ENCODE measurements around the gene ITPR3.

The ITPR3 gene

GRCh38 chr6:33689148-33689494, 68.0 kb downstream of the ITPR3 start:
- DNase-seq = no peak

- DNase-seq = no peak
Measured at GRCh38 chr6:33689879-33690278, 68.8 kb downstream of the ITPR3 start.

DNA sequence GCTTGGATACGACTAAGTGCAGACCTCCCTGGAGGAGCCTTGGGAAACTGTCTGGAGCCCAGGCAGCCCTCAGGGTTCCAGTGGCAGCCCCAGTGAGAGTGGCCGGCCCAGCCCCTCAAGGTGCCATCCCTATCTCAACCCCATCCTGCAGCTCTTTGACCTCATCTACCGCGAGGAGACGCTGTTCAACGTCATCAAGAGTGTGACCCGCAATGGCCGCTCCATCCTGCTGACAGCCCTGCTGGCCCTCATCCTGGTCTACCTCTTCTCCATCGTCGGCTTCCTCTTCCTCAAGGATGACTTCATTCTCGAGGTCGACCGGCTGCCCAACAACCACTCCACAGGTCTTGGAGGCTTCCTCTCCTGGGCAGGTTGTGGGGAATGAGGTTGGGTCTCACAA, 69.6 kb downstream of the ITPR3 start:
- no peak for DNase-seq

DNA sequence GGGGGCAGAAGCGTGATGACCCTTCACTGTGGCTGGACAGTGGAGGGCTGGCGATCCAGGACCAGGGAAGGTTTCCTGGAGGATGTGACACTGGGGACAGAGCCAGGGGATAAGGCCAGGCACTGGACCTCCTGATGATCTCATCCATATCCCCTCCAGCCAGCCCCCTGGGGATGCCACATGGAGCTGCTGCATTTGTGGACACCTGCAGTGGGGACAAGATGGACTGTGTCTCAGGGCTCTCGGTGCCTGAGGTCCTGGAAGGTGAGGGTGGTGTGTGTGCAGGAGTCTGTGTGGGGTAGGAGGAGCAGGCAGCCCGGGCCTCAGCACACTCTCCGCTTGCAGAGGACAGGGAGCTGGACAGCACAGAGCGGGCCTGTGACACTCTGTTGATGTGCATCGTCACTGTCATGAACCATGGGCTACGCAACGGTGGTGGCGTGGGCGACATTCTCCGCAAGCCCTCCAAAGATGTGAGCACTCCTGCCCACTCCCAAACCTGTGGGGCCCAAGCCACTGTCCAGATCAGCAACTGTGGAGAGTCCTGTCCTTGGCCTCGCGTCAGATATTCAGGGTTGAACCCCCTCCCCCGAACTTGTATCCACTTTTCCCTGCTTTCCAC, 70.4 kb downstream of the ITPR3 start:
- no peak for DNase-seq

DNA sequence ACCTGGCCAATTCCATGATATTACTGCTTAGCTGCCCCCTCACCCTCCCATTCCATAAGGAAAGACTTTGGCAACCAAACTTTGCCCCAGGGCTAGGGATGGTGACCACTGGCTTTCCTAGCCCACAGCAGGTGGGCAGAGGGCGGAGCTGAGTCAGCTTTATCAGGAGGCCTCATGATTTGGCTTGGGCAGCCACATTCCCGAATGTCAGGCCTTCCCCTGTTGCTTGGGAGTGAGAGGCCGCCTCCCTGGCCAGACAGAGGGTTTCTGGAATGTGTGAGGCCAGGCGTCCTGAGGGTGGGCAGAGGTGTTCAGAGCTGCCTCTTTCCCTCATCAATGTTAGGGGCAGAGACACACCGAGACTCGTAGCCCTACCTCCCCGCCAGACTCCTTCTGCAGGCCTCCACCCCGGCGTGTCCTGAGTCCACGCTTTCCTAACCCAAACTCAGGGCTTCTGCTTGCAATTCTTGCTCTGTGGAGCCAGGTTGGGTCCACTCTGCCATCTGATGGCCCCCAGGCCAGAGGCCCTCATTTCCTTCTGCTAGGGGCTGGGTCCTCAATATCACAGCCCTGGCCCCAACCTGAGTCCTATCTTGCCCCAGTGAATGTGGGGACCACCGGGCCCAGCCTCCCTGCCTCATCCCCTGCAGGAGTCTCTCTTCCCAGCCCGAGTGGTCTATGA, 71.1 kb downstream of the ITPR3 start:
- no peak for DNase-seq

DNA sequence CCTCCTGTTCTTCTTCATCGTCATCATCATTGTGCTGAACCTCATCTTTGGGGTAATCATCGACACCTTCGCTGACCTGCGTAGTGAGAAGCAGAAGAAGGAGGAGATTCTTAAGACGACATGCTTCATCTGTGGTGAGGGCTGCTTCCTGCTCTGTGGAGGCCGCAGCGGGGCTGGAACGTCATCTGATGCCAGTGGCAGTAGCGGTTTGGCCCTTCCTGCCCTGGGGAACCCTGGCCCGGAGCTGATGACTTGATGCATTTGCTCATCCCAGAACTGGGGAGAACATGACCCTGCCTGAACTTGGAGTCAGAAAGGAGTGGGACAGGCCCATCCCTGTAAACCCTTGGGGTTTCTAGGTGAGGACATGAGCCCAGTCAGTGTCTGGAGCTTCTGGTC, 71.6 kb downstream of the ITPR3 start:
- no peak for DNase-seq

- no peak for DNase-seq
Measured at GRCh38 chr6:33693186-33694105, 72.3 kb downstream of the ITPR3 start.

GRCh38 chr6:33694401-33694931, 73.3 kb downstream of the ITPR3 start:
- DNase-seq = peak; percentile 94

DNA sequence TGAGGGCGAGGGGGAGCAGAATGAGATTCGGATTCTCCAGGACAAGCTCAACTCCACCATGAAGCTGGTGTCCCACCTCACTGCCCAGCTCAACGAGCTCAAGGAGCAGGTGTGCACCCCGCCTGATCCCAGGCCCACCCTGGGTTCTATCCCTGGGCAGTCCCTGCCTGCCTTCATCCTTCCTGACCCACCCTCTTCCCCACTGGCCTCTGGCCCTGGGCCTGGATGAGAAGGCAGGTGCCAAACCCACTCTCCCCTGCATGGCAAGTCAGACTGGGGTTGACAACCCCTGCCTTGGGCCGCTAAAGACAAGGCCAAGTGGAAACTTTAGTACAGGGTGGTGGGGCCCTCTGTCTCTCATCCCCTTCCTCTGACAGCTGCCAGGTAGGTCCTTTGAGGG, 73.9 kb downstream of the ITPR3 start:
- no peak for DNase-seq

DNA sequence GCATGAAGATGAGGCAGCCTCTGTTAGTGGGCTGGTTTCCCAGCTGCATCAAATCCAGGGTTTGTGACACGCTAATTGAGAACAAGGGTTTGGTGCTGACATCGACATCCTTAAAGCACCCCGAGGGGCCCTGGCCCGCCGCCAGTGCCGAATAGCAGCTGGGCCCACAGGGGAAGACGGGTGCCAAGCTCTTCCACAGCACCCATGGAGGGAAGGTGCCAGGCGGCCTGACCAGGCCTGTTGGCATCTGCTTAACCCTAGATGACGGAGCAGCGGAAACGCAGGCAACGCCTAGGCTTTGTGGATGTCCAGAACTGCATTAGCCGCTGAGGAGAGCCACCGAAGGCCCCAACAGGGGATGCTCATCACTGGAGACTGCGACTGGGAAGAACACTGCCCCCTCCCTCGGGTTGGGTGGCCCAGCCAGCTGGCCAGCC, 74.3 kb downstream of the ITPR3 start:
- DNase-seq = no peak

DNA sequence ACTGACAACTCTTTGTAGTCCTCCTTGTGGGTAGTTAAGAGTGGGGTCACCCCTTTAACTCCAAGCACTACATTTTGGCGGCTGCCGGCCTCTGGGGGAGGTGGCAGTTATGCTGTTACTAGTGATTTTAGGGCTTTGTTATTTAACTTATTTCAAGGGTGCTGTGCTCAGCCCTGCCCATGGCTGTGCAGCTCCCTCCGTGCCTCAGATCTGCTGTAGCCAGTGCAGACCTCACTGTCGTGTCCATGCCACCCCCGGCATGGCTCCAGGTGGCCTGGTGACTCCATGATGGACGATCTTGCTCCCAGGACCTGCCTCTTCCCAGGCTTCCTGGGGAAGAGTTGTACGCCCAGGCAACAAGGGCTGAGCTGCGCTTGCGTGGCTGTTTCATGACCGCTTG, 75.0 kb downstream of the ITPR3 start:
- no peak for DNase-seq

DNA sequence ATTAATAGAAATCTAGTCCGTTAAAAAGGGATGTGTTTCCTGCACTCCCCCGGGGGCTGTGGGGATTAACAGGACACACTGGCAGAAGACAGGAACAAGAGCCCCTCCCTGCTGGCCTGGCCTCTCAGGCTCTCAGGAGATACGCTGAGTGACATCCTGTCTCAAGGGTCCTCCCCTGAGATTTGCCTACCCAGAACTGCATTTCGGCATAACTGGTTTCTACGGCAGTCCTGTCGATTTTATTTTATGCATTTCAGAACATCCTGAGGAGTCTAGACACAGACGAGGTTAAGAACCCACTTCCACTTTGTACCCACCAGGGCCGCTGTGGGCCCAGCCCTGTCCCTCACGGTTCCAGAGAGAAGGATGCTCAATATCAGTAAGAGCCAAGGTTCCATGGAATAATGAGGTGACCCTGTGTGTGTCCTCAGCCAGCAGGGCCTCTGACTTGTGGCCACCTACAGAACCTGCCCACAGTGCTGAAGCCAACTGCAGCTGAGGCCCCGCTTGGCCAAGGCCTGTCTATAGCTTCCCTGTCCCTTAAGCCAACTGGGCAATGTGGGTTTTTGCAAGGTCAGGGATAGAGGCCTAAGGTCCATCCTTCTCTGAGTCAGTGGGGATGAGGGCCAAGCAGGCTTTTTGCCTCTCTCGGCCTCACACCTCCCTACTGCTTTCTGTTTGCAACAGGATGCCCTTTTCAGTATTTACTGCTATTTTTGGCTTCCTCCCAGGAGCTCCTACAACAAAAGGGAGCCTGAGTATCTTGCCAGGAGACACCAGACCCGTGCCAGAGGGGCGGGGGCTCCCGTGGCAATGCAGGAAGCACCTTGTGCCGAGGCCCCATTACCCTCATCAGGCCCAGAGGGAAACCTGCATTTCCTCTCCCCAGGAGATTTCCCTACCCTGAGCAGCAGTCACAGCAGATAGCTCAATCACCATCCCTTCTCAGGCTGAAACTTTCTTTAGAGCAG, 75.7 kb downstream of the ITPR3 start:
- DNase-seq = peak; percentile 10

GRCh38 chr6:33697845-33698244, 76.7 kb downstream of the ITPR3 start:
- no peak for DNase-seq

- no peak for DNase-seq
Measured at GRCh38 chr6:33698494-33698893, 77.4 kb downstream of the ITPR3 start.

- no peak for DNase-seq
Measured at GRCh38 chr6:33699131-33699530, 78.0 kb downstream of the ITPR3 start.

GRCh38 chr6:33699739-33700138, 78.6 kb downstream of the ITPR3 start:
- DNase-seq = no peak

GRCh38 chr6:33700391-33701050, 79.4 kb downstream of the ITPR3 start:
- DNase-seq = no peak

DNA sequence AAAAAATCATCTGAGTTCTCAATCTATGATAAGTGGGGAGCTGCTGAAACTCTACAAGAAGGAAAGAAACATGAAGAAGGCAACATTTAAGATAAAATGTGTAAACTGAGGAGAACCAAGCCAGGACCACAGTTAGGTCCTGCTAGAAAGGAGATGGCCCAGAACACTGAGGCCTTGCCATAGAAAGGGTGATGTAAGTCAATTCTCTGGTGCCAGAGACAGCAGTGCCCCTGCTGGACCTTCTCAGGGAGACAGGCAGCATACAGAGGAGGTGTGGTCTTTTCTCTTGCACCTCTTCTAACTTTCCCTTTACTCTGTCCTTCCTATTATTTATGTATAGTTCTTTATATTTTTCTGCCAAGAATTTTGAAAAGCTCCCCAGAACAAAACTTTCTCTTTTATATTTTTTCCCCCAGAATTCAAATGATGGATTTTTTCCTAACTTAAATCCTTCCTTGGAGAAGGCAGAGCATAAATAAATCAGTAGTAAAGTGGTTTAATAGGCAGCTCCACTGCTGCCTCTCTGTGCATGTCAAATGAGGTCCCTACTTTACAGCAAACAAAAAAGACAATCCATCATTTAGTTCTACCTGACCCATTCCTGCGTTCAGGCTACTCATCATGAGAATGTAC, 81.3 kb downstream of the ITPR3 start:
- no peak for DNase-seq

DNA sequence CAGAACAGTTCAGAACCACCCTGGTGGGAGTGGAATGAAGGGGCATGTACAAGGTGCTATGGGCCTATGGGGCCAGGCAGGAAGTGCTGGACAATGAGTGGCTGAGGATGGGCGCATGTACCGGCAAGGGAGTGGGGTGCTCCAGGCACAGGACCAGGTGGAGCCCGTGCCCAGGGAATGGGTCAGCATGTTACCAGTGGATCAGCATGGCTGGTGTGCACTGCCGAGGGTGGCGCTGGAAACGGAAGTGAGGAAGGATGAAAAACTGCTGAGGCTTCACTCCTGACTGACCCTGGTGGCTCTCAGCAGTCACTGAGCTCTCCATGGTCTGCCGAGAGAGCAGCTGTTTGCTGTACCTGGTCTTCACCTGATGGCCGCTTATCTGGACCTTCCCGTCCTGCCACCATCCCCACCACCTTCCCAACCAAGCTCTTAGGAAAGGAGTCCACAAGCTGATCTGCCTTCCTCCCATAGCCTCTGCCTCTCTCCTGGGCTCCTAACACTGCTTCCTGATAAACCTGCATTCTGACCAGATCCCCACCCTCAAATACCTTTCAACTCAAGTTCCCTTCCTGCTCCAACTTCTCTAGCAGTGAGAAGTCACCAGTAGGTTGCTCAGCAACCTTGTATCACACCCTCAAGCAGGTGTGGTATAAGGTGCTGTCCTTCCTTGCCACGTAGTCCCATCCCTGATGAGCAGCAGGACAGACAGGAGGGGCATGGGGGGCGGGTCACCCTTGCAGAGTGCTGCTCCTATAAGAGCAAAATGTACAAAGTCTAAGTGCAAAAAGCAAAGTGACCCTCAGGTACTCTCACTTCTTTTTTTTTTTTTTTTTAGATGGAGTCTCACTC, 83.3 kb downstream of the ITPR3 start:
- DNase-seq = no peak

GRCh38 chr6:33705268-33705885, 84.3 kb downstream of the ITPR3 start:
- no peak for DNase-seq
